Medulla oblongata (tissue), 1 donor: Measurements from ENCODE around the gene GRIN2C.

Experiments
- DNase-seq: peaks from one replicate; pipeline ENCODE4 v3.0.0-alpha.2; 2015; ENCODE audit errors: extremely low spot score

The GRIN2C gene

DNA sequence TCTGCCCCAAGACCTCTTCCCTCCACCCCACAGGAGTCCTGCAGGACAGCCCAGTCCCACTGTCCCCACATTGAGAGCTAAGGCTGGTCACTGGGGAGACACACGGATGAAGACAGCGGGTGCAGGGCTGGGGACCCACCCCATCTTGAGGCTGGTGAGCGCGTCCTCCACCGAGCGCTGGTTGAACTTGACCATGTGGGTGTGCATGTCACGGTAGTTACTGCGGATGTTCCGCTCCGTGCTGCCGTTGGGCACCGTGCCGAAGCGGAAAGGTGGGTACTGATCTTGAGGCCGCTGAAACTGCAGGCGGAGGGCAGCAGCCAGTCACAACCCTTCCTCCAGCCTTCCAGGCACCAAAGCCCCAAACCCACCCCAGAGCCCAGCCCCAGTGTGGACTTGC, 13.1 kb downstream of the GRIN2C start:
- DNase-seq: no peak

DNA sequence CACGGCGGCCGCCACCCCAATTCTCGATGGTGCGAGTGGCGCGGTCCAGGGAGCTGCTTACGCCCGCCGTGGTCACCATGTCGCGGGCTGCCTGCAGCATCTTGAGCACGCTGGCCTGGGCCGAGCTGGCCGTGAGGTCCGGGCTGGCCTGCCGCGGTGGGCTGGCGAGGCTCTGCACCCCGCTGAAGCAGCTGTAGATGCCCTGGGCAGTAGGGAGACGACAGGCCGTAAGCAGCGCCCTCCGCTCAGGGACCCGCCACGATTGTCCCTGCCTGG, 16.4 kb downstream of the GRIN2C start:
- no peak for DNase-seq

DNA sequence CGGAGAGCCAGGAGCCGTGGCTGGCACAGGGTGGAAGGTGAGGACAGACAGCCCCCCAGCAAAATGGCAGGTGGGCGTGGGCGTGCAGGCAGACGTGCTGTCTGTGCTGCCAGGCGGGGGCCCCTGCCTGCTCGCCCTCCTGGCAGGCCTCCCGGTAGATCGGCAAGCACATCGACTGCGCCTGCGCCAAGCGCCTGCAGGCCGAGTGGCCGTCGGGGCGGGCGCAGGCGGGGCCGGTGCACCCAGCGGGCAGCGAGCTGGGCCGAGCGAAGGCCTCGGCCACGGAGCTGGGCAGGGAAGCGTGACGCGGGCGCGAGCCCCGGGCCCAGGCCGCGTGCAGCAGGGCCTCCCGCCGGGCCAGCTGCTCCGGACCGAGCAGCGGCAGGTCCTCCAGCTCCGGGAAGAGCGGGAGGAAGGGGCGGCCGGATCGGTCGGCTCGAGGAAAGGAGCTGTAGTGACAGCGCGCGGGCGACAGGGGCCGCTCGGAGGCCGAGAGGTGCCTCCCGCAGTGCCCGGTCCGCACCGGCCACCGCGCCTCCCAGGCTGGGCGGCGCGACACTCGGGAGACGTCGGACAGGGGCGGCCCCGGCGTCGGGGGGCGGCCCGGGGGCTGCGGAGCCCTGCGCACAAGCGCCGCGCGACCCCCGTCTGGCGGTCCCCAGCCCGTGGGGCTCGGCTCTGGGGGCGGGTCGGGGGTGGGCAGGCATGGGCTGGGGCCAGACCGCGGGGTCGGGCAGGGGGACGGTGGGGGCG, 16.9 kb downstream of the GRIN2C start:
- peak; percentile 82 for DNase-seq

DNA sequence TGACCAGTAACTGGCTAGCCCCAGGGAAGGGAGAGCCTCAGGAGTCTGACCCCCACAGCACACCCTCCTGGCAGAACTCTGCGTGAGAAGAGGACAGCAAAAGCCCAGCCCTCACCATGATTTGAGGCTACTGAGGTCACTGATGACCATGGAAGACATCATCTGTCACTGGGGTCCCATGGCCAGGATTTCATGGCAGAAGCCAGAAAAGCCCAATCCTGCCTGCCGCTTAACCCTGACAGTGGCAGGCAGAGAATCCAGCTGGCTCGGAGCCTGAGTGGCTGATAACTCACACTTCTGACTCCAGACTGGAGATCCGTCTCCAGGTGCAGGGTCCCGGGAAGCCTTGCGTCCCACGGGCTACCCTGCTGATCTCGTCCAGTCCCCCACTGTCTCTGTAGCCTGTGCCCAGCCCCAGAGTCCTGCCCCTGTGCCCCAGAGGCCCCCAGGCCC, 17.5 kb downstream of the GRIN2C start:
- DNase-seq: peak; percentile 31

DNA sequence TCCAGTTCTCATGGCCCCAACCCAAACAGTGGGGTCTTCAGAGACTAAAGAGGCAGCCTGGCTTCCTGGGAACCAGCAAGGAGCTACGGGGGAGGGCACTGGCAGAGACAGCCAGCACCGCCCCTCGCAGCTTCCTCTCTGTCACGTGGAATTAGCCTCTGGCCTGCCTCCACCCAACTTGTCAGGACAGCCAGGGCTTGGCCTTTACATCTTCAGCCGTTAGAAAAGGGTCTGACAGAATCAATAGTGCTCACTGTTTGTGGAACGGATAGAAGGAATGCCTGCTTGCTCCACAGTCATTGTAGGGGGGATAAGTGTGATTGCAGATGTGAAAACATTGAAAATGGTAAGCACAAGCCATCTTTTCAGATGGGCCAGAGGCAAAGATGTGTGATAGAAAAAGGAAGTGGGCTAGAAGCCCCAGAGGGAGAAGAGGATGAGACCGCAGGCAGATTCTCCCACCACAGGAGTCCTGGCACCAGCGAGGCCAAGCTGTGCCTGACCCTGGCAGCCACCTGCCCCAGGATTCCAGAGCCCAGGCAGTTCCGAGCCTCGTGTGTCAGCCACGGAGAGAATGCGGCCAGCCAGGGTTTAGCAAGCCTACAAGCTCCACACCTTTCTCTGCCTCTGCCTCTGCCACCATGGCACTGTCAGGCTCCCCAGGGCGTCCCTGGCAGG, 18.6 kb downstream of the GRIN2C start:
- DNase-seq: peak; percentile 89

DNA sequence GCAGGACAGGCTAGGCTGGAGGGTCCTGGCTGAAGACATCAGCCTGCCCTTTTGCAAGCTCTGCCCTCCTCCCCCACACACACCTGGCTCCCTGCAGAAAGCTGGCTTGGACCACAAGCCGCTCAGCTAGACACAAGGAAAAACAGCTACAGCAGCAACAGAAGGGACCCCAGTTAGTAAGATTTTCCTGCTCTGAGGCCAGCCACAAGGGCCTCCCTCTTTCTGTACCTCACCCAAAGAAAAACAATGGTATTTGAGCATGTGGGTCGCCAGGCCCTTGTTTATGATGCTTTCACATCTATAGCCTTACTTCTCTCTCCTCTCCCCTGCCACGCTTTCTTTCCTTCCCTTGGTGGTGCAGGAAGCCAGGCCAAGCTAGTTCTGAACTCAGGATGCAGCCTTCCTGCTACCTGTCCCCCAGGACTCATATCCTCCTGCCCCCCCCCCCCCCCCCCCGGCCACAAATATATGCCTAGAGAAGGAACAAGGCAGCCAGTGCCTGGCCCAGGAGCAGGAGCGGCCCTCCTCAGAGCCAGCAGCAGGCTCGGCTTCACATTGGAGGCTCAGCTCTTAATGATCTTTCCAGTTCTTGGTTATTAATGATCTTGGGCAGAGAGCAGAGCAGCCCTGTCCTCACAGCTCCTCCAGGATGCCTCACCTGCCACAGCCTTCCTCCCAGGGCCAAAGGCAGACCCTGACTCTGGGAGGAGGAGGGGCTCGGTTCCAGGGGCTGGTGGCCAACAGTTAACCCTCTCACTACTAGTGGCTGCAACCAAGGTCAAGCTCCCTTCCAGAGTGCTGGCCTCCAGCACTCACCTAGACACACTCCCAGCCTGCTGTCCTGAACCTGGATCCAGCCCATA, 19.5 kb downstream of the GRIN2C start:
- no peak for DNase-seq

DNA sequence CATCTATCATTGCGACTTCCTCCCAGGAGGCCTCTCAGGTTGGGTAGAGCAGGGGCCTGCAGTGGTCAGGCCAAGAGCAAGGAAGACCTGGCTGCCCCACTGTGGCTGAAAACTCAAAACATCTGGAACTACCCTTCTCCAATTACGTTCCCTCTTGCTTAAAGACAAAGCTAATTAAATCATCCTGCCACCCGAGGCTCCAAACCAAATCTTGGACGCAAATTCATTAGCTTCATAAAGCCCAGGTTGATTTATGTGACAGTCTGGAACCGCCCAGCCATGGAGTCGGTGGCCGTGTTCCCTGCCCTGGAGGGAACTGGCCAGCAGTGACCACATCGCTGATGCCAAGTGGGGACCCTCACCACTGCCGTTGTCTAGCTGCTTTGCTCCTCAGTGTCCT, 21.4 kb downstream of the GRIN2C start:
- no peak for DNase-seq

DNA sequence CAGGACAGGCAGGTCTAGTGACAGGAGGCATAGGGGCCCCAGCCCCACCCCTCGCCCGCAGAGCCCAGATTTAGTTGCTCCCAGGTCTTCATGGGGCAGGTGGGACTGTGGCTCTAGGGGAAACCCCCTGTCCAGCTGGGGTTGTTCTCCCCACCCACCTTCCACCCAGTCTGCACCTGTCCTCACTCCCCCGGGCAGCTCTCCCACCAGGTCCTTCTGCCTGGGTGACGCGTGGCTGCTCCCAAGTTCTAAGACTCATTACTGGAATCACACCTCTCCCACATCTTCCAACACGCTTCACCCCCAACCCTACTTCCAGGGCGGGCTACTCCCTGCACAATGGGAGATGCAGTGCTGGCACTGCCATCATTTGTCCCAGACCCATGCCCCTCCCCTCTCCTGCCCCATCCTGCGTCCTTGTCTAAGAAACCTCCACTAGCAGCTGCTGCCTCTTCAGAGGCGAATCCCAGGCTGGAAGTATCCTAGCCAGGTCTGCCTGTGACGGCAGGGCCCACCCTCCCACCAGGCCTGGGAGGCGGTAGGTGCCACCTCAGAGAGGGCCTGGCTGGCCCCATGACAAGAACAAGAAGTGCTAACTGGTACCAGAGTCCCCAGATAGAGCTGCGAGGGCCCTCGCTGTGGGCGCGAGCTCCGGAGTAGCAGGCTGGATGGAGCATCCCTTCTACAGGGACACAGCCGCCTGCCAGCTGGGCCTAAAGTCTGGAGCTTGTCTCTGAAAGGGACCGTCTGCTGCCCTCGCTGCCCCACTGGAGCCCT, 22.8 kb downstream of the GRIN2C start:
- DNase-seq: no peak

DNA sequence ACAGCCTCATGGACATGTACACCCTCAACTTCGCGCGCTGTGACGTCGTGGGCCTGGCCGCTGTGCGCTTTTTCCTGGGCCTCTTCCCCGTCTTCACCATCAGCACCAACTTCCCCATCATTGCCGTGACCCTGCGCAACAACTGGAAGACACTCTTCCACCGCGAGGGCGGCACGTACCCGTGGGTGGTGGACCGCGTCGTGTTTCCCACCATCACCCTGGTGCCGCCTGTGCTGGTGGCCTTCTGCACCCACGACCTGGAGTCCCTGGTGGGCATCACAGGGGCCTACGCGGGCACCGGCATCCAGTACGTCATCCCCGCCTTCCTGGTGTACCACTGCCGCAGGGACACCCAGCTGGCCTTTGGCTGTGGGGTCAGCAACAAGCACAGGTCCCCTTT, 23.5 kb downstream of the GRIN2C start:
- no peak for DNase-seq

DNA sequence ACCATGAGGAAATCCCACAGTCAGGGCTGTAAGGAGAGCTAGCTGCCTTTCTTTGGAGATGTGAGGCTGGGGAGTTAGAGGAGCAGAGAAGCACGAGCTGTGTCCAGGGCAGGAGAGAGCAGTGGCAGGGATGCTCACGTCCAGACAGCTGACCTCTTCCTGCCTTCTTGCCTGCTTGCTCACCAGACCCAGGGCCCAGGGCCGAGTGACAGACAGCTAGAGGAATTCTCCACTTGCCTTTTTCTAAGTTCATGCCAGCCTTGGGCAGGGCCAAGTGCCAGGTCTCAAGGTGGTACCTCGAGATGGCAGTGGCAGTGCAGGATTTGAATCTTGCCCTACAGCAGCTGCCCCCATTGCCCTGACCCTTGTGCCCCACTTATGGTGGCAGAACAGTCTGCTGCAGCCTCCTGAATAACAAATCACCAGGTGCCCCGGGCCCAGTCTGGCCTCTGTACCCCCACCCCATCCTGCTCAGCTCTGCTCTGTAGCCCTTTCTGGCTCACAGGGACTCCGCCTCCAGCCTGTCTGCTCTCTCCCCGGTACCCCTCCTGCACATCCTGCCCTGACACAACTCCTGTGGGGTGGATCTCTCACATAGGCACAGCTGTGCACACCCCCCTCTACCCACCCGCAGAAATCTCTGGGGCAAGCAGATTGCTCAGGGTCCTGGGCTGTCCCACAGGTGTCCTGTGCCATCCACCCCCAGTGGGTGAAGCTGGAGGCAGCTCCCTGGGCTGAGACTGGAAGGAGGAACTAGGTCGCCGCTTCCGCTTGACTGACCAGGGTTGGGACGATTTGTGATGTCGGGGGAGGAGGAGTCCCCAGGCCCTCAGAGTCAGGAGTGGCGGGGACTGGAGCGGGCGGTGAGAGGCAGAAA, 25.9 kb downstream of the GRIN2C start:
- peak; percentile 75 for DNase-seq

DNA sequence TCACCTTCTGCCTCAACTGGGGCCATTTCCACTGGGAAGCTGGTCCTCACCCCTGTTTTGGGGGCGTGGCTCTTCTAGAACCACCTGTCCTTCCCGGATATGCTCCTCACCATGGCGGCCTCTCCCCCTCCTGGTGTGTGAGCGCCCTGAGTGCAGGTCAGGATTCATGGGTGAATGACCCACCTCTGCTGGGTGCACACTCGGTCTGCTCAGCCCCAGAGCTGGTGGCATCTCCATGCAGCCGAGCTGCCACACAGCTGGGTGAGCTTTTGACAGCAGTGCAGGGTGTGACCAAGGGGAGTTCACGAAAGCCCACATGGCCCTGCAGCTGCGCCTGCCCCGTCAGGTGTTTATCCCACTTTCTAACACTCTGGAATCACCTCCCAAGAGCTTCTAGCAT, 27.3 kb downstream of the GRIN2C start:
- DNase-seq: no peak

DNA sequence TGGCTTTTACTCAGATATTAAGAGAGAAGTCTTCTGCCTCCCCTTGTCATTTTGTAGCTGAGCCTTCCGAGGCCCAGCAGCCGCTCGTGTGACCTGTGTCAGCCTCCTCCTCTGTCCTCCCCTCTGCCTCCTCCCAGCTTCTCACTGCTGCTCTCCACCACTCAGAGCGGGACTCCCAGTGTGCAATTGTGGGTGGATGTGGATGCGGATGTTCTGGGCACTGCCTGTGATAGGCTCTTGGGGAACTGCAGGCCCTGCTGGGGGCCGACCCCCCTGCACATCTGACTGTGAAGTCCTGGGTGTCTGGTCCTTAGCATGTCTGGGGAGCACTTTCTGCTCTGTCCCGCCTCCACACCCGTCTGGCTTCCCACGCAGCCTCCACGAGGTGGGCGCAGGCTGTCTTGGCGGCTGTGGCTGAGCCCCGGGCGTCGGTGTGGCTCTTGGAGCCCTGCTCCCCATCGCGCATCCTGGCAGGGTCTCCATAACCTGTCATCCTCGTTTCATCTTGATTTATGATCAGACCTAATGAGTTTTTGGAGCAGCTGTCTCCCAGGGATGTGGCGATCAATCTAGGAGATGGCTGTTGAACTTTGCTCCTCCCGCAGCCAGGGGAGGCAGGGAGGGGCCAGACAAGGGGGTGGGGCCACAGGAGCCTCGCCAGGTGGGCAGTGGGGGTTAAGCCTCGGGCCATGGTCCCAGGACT, 28.1 kb downstream of the GRIN2C start:
- DNase-seq: no peak

DNA sequence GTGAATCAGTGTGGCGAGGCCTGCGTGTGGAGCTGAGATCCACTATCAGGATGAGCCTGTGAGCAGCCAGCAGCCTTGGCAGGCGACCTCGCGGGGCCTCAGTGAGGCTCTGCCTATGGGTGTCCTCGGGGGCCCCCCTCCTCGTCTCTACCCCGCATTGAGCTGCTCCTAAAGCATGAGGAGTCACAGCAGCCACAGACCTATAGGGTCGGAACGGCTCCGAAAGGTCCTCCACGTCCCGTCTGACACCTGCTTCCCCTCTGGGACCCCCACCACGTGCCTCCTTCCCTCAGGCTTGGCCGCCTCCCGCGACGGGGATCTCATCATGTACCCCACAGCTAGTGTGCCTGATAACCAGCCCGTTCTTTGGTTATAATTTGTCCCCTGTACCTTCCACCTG, 28.8 kb downstream of the GRIN2C start:
- DNase-seq: no peak

DNA sequence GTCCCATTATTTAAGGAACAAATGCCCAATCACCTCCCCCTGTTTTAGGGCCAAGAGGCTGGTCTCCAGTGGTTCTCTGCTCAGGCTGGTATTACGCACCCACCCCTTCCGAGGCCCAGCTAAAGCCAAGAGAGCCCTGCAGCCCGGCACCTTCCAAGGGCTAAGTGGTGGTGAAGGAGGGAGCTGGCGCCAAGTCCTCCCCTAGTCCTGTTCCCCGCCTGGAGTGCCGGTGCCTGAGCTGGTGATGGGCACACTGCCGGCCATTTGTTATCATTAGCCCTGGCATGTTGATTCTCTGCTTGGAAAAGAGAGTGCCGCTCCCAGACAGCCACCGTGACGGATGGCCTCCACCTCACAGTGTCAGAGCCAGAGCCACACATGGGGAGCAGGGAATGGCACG, 31.9 kb downstream of the GRIN2C start:
- DNase-seq: no peak

DNA sequence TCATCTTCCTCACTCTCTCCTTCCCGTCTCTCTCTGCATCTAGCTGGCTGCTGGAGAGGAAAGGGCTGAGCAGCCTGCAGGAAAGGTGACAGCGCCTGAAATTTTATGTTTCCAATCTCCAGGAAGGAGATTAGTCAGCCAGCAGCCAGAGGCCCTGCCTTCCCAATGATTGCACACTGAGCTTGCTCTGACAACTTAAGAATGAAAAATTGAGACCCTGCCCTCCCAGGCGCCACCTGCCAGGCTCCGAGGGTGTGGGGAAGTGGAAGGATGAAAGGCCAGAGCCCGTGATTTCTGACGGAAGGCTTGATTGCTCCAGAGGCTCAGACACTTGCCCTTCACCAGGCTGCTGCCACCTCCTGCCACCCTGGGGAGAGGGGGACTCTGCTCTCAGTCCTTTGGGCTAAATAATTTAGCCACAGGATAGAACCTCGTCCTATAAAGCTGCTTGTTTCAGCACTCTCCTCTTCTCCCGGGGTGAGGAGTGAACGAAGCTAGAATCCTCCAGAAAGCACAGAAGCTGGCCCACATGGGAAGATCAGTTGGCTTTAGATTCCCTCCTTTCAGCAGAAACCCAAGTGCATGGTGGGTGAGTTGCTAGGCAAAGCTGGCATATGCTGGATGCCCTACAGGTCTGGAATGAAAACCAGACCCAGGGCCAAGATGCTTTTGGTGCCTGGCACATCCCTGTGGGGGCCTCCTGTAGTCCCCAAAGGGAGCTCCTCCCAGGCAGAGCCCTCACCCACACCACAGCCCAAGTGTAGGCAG, 33.5 kb downstream of the GRIN2C start:
- peak; percentile 65 for DNase-seq

DNA sequence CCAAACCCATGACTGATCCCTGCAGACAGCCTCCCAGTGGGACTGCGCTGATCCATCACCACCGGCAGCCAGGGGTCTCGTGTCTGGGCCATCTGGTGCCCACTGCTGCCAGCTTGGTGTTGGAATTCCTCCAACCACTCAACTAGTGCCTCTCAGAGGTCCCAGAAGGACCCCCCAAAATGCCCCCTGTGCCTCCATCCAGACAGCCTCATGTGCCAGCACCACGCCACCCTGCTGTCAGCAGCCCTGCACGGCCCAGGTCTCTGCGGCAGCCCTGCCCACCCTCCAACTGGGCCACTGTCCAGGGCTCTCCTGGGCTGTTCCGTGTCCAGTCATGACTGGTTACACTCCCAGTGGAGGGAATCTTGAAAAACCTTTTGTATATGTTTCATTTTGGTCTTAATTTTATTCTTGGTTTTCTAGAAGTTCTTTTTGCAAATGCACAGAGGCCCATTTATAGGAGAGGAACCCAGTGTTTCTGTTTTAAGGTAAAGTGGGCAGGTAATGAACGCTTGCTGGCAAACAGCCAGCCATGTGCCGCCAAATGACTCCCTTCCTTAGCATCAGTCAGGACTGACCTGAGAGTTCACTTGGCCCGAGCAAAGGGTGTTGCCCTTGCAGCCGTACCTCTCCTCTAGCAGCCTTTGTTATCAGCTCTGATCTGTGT, 34.6 kb downstream of the GRIN2C start:
- no peak for DNase-seq

DNA sequence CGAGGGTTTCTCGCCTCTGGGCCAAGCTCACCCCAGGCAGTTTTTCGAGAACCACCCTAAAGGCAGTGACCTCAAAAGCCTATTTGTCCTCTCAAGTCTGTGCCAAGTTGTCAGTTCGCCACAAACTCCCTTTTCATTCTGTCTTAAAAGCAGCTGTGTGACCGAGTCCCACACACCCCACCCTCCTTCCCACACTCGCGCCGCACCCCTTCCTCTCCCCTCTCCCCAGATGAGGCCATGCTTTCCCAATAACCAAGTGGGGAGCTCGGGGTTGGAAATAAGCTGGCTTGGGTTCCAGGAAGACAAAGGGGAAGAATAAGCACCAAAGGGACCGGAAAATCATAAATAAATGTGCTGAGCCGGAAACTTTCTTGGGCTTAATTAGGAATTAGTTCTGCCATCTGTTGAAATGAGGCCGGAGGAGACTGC, 36.7 kb downstream of the GRIN2C start:
- DNase-seq: peak; percentile 87

DNA sequence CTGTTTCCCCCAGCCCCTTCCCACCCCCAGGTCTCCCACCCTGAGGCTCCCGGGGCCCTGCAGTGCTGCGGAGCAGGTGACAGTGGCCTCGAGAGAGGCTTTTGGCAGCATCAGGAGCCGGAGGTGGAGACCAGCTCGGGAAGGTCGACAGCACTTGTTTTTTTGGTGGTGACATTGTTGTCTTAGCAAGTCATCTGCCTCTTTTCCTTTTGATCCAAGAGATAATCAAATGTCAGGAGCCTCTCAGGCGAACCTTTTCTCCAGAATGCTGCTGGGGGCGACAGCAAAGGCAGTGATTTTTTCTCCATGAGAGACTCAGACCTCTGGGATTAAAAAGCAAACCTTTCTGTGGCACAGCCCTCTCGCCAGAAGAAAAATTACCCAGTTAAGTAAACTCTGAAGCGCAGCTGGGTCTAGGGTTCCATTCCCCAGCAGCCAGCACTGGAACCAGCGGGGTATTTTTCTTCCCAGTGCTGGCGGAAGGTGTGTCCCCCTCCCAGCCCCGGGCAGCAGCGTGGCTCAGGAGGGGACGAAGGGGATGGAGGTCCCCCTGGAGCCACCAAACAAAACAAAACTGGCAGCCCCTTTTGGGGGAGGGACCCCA, 37.2 kb downstream of the GRIN2C start:
- DNase-seq: no peak
